GM21825 (cell line): ENCODE data around the gene EEIG1.

Source experiments
- ATAC-seq: cut with Tn5 transposase; IDR thresholded peaks from one replicate; pipeline ENCODE4 v1.9.1; 2021; ENCODE audit warnings: mild to moderate bottlenecking, moderate library complexity; ENCODE audit not compliant: unreplicated experiment

The EEIG1 gene

DNA sequence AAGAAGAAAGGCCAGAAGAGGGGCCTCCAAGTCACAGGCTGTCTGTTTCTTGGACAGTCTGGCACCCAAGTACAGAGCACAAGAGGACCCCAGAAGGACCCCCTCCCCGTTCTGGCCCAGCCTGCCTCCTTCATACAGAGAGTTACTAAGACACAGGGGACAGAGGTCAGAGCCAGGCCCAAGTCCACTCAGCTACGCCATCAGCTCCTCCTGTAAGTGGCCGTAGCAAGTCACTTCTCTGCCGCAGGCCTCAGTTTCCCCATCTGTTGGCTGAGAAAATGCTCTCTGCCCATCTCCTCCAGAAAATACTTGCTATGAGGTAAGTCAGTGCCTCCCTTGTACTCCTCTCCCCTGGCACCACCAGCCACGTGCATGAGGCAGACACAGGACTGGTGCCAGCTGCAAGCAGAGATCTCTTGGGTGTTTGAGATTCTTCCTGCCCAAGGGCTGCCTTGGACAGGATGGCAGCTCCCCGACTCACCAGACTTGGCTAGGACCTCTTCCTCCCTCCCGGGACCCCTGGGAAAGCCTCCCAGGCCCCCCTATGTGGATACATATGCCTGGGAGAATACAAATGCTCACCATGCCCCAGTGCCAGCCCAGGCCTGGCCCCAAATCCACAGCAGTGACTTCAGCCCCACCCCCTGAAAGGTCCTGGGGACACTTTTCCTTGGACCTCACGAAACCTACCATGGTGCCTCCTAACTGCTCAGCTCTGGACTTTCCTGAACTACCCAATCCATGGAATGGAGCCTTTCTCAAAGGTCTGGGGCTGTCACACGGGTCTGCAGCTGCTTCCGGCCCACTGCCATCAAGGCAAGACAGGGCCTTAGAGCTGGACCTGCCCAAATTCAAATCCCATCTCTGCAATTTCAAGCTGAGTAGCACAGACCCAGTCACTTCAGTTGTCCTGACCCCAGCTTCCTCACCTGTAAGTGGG lies 5.1 kb downstream of the EEIG1 start:
- ATAC-seq, result no peak

DNA sequence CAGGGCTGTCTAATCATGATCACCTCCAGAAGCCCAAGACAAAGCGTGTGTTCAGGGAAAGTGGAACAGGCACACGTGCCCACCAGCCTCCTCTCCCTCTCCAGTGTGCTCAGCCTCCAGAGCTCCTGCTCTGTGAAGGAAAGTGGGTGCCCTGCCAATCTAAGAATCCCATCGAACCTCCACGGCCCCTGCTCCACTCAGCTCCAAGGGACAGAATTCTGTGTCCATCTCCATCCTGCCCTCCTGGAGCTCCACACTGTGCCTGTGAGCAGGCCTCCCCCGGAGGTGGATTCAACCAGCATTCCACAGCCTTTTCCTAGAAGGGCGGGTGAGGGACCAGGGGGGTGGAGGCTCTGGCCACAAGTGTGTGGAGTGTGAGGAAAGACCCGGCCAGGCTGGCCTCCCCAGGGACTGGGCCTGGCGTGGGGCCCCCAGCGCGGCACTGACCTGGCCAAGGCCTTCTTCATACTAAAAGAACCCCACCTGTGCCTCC lies 6.0 kb downstream of the EEIG1 start:
- ATAC-seq, result no peak

DNA sequence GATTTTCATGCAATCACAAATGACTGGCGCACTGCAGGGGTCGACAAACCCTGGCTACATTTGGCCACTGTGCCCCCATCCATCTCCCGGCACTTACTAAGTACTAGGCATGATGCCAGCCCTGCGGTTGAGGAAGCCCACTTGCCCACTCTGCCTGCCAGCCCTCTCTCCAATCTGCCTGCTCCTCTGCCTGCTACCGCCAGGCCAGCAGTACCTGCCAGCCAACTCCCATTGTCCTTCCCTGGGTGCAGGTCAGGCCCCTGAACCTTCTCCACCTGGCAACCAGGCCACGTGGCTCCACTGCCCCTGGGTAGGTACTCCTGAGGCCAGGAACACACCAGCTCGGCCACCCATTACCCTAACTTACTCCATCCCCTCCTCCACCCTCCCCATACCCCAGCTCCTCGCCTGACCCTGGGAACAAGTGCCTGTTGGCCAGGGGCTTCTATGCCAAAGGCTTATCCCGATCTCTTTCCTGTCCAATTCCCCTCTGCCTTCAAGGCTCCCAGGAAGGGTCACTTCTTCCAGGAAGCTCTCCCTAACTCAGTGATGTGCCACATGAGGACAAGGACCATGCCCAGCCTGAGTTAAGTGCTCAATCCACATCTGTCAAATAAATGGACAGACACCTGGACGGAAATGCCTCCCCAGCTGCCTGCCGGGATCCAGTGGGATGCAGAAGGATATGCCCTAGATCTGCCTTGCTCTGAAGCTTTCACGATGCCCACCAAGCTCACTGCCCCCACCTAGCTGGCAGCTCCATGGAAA lies 6.6 kb downstream of the EEIG1 start:
- ATAC-seq, result no peak

DNA sequence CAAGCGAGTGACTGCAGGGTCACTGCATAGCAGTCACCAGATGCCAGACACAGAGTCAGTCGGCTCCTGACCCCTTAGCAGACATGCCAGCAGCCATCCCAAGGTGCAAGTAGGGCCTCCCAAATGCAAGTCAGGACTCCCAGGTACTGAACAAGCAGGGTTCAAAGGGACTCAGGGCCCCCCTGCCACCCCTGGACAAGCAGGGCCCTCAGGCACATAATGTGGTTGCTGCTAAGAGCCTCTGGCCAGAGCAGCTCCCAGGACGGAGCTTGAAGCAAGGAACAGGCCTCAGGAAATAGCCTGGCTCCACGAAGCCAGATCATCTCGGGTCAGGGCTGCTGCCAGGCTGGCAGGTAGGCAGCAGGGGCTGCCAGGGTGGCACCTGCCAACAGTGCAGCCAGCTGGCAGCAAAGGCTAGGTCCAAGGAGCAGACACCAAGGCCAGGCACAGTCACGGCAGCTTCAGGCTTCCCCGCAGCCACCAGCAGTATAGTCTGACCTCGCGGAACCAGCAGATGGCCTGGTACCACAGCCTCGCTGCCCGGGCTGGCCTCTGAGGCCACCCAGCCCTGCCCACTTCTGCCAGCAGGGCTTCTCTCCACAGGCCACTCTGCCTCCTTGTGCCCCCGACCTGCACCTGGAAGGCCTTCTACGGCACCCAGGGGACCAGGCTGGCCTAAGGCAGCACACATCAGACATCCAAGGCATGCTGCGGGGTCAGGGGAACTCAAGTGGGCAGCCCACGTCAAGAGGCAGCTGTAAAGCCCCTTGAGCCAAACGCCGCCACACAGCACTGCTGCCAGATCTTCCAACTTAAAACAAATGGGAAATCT lies 7.4 kb downstream of the EEIG1 start:
- ATAC-seq, result no peak

DNA sequence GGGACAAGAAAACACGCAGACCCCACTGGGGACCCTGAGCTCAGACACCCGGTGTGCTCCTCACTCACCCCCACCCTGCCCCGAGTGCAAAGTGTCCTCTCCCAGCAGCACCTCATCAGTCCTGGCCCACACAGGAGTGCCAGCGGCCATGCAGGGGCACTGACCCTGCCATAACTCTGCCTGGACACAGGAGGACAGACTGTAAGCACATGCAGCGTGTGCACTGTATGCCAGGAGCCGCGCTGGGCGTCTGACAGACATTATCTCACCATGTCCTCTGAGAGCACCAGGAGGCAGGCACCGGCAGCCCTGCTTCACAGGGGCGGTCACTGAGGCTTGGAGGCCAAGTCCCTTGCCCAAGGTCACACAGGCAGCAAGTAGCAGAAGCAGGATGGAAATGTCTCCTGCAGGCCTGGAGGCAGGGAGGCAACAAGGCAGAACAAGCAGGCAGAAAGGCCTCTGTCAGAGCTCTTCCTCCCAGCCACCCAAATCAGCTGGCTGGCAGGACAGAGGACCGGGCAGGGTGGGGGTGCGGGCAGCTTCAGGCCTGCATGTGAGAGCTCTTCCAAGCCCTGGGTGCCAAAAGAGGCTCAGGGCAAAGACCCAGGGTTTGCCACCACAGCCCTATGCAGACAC lies 8.4 kb downstream of the EEIG1 start:
- ATAC-seq, result no peak

DNA sequence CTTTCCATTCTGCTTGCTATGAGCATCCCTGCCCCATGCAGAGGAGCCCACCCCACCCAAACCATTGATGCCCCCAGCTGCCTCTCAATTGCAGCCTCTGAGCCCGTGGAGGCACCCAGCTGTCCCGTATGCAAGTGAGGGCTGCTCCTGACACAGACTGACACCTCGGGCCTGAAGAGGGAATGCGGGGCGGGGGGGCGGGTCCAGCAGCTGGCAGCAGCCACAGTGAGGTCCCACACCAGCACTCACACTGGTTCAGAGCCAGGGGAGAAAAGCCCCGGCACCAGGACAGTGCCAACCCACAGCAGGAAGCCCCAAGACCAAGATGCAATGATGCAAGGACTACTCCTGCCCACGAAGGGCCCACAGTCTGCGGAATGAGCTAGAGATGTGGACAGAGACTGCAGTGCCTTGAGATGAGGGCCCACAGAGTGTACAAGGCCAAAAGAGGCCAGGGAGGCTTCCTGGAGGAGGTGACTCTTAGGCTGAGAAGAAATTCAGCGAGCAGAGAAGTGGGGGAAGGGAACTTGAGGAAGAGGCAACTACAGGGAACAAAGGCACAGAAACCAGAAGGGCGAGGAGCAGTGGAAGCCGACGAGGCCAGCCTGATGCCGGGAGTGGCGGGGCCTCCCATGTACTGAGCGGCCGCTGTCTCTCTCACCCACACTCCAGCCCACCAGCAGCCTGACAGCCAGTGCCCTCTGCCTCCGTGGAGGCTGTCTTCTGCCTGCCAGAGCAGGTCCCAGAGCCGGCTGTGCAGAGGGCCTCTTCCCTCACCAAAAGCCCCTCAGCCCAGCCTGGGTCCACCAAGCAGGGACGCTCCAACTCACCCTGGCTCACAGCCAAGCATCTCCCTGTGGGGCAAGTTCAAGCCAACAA lies 9.2 kb downstream of the EEIG1 start:
- ATAC-seq, result no peak

DNA sequence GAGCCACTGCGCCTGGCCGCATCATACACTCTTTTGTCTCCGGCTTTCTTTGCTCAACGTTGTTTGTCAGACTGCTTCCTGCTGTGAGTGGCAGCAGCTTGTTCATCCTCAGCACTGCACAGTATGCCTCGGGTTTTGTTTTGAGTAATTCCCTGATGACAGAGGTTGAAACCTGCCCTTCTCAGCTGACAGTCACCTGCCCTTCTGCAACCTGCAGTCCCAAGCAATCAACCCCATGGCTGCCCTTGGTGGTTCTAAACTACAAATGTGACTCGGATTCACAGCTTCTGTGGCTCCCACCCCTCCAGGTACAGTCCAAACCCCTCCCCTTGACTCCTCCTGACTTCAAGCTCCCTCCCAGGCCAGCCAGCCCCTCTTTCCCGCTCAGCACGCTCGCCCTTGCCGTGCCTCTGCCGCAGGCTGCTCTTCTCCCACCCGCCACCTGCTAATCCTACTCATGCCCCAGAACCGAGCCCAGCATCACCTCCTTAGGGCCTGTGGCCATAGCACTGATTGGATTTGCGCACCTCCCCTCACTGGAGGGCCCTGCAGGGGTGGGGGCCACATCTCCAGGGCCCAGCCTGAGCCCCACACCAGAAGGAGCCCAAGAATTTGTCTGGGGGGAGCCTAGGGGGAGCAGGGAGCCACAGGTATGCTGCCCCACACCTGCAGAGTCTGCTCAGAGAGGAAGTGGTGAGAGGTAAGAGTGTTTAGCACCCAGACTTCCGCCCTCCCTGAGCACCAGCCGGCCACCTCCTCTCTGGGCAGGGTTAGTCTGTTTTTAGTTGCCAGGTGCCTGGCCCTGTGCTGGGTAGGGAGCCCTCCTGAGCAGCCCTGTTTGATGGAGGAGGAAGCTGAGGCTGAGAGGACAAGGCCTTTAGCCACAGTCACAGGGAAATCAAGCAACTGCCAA lies 10.1 kb downstream of the EEIG1 start:
- ATAC-seq, result peak; percentile 72

DNA sequence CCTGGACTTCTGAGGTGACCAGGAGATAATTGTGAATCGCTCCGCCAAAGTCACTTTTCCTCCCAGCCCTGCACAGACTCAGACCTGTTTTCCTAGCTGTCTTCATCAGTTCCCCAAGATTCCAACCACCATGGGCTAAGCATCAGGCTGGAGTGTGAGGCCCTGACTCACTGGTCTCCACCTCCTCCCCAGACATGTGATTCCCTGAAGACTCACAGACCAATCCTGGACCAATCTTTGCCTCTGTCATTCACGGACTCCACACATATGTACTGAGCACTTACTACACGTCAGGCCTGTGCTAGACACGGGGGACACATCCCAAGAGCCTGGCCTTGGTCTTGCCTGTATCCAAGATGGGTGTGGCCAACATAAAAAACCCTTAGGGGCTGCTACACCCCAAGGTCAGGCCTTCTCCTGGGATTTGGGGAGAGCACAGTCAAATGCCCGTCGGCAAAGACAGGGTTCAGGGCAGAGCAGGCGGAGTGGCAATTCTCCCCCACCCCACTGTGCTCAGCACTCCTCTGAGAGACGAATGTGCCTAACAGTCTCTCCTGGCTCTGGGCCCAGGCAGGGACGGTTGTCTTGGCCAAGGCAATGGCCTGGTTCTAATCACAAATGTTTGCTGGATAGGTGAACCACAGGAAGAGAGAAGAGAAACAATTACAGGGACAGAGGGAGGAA lies 11.9 kb downstream of the EEIG1 start:
- no peak for ATAC-seq

DNA sequence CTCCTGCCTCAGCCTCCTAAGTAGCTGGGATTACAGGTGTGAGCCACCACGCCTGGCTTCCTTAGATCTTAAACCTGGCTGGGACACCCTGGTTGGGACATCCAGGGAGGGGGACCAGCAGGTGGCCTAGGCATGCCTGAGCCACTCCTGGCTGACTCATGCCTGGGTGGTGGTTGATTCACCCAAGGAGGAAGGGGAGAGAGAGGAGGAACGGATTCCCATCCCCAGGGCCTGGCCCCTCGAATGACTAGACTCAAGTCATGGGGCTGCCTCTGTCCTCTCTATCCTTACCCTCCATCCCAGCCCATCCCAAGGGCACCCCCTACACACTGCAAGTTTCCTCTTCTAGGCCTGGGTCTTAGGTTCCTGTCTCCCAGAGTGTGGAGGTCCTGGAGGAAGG lies 12.7 kb downstream of the EEIG1 start:
- ATAC-seq, result no peak

DNA sequence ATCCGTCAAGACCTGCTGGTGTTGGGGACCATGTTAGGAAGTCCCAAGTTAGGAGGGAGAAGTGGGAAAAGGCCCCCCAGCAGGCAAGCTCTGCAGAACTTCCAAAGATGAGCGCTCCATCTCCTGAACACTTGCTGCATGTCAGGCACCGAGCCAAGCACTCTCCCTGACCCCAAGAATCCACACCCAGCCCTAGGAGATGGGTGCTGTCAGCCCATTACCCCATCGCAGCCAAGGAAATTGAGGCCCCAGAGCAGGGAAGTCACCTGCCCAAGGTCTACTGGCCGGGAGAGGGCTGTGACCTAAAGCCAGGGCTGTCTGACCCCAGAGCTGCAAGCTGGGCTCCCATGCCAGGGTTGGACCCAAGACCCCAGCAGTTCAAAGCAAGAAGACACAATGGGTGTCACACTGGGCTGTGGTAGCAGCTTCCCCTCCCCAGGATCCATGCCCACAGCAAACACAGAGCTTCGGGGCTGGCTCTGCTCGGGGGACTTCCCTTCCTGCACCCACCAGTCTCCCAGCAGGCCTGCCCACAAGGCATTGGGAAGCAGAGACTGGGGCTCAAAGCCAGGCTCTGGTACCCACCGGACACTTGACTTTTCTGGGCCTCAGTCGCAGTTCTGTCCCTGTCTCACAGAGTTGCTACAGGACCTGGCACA lies 13.5 kb downstream of the EEIG1 start:
- ATAC-seq, result no peak

DNA sequence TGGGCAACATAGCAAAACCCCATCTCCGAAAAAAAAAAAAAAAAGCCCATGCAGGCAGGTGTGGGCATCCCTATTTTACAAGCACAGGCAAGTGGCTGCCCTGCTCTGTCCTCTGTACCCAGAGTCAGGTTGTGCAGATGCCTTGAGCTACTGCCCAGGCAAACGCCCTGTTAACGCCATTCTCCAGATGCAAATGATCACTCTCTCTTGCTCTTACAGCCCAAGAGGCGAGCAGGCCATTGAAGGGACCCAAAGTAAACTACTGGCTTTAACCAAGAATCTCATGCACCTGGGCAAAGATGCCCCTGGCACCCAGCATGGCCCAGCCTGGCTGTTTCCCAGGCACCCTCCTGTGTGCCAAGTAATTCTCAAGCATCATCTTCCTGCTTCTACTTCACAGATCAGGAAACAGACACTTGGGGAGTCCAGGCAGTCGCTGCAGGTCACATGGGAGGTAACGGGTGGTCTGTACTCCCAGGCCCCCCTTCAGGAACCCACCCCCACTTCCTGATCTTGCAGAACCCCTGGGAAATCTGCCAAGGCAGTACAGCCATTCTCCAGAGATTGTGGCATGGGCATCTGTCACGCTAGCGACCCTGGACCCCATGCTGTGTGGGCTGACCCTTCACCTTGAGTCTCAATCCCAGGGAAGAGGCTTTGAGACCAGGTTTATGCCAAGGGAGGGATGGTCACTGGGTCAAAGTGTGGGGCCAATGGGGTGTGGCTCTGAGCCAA lies 14.2 kb downstream of the EEIG1 start:
- ATAC-seq, result no peak

DNA sequence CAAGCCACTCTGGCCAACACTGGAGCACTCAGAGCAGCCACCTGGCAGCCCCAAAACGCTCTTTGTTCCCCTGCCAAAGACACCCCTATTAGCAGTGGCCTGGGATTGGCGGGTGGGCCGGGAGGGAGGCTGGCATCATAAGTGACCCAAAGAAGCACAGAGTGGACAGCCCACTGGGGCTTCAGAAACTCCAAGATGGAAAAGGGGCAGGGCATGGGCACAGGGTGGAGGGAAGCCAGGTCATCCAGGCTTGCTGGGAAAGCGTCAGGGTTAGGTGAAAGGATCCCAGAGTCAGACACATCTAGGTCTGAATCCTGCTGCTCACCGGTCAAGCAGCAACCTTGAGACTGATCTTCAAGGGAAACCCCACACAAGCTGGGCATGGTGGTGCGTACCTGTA lies 14.8 kb downstream of the EEIG1 start:
- ATAC-seq, result no peak

DNA sequence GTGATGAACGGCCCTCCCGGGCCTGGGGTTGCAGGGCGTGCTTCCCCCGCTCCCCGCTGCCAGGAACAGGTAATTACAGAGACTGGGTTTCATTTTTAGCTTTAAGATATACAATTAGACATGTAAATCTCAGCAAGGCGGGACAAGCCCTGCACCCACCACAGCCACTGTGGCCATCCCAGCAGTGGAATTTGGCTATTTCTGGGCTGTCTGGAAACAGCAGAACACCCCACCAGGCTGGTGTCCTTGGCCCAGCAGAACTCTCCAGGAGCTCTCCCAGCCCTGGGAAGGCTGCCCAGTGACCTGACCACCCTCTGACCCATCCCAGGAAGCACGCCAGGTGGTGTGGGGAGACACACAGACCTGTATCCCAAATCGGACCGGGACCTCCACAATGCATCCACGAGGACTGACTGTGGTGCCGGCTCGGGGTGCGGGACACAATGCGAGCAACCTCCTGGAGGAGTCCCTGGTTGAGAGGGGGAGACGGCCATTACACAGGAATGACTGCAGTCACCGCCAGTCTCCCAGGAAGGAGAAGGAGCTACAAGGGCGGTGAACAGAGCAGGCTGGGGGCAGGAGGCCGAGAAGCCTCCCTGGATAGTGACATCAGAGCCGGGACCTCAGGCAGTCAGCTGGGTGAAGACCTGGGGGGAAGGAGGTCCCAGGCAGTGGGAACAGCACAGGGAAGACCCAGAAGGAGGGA lies 17.3 kb downstream of the EEIG1 start:
- no peak for ATAC-seq

DNA sequence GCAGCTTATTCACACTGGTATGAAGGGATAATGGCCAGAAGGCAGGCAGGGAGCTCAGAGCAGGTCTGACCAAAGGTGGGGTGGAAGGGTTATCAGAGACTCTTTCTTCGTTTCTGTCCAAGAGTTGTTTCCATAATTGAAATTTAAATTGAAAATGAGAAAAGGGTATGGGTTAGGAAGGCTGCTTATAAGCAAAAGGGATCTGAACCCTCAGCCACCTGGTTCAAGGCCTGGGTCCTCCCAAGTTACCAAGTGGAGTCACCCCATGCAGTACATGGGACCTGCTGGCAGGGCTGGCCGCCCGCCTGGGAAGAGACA lies 17.8 kb downstream of the EEIG1 start:
- no peak for ATAC-seq

DNA sequence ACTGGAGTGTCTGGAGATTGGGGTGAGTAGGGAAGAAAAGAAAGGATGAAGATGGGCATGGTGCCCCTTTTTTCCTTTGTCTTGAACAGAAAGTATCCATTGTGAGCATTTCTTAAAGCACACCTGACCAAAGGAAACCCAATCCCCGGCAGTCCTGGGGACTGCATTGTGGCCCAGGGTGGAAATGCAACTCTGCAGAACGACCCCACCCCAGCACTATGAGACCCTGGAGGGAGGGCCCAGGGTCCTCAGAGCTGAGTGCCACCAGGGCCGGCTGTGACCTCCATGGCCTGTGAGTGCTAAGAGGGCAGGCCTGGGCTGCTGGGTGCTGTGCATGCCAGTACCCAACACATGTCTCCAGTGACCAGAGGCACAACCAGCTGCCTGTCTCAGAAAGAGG lies 18.5 kb downstream of the EEIG1 start:
- ATAC-seq, result no peak

DNA sequence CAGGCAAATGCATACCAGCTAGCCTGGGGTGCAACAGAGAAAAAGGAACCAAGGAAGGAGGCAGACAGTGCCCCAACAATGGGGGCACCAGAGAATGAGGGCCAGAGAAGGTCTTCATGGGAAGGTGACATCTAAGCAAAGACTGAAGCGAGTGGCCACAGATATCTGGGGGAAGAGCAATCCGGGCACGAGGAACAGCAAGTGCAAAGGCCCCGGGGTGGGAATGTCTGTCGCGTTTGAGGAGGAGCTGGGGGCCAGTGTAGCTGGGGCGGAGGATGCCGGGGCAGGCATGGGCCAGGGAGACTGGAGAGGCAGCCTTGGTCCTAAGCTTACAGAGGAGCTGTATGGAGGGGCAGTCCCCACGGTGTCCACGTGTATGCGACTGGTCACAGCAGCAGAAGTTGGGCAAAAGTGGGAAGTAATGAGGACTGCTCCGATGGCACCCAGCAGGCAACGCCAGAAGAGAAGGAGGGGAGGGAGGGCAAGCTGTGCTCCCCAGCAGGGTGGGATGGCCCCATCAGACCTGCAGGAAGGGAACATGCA lies 19.1 kb downstream of the EEIG1 start:
- ATAC-seq, result no peak
